Sigmoid colon (tissue), 7 donors: ENCODE results near the gene ACOT6. TPM values are rescaled to one million over a fixed set of nuclear protein-coding genes. Genes with fewer than 3 reads are reported as not detected.
"Not testable (repeated sequence)": the region's sequence is repeated elsewhere in the genome, so short reads cannot be mapped to it uniquely, and the experiment has no call there.

Experiments used
- DNase-seq: peaks from one replicate; pipeline ENCODE4 v3.0.0-alpha.2; 2019
- H3K27ac ChIP-seq, 4 donors: fragments of 200-600 bp; sonication (generic); one replicate each; pipeline ENCODE4 v1.5.1; 2016 to 2019; ENCODE audit warnings: mild to moderate bottlenecking in 1 of 4
- H3K27me3 ChIP-seq, 3 donors: fragments of 200-600 bp; sonication (generic); one replicate each; pipeline ENCODE4 v1.5.1; 2019; ENCODE audit warnings: mild to moderate bottlenecking in 1 of 3
- H3K36me3 ChIP-seq, 4 donors: fragments of 200-600 bp; sonication (generic); one replicate each; pipeline ENCODE4 v1.5.1; 2016 to 2019
- H3K4me1 ChIP-seq, 4 donors: fragments of 200-600 bp; sonication (generic); one replicate each; pipeline ENCODE4 v1.5.1; 2017 to 2019
- H3K4me3 ChIP-seq, 4 donors: fragments of 200-600 bp; sonication (generic); one replicate each; pipeline ENCODE4 v1.5.1; 2017 to 2019; ENCODE audit warnings: mild to moderate bottlenecking in 2 of 4, moderate library complexity in 1 of 4
- H3K9me3 ChIP-seq, 4 donors: fragments of 200-600 bp in 3 of 4; sonication (generic) in 3 of 4; one replicate each; pipeline versions ENCODE4 v1.5.1 to v1.6.1; 2013 to 2019
- CTCF ChIP-seq, 4 experiments: fragments of 450-650 bp in 3 of 4; fragments of 200-600 bp in 1 of 4; IDR thresholded peaks; one replicate each; pipeline ENCODE4 v1.5.1; 2016 to 2019; ENCODE audit warnings: antibody characterized with exemption in 4 of 4, mild to moderate bottlenecking in 3 of 4, moderate library complexity in 2 of 4
- EP300 ChIP-seq, 4 donors: sonication (generic); formaldehyde crosslinking; IDR thresholded peaks; one replicate each; pipeline ENCODE4 v1.6.1; 2017; ENCODE audit warnings: antibody characterized with exemption in 4 of 4
- POLR2A ChIP-seq, 2 donors: fragments of 450-650 bp; IDR thresholded peaks; one replicate each; pipeline ENCODE4 v1.6.1; 2016; ENCODE audit warnings: antibody characterized with exemption in 2 of 2, mild to moderate bottlenecking in 2 of 2, moderate library complexity in 2 of 2
- POLR2AphosphoS5 ChIP-seq, 4 donors: sonication (generic); formaldehyde crosslinking; IDR thresholded peaks; one replicate each; pipeline ENCODE4 v1.6.1; 2017; ENCODE audit warnings: antibody characterized with exemption in 4 of 4
- WGBS, 2 donors: extraction: QIAGEN DNeasy Blood & Tissue Kit; methylation state at CpG; one replicate each; pipeline ENCODE4 v1.1.7; 2013; 5-methylcytosine and 5-hydroxymethylcytosine counted together
- intact Hi-C: fragments of 100-400 bp; cut with DNase I; formaldehyde crosslinking; loops from one replicate; pipeline ENCODE4 v1.15.1; 2023
- polyA plus RNA-seq, 3 donors: library from polyadenylated mRNA; stranded (reverse); fragments of 200-250 nt; gene quantifications; one replicate each; pipeline ENCODE4 v1.2.3, GENCODE V29; 2013
- total RNA-seq, 4 donors: library from RNA; depleted of rRNA; stranded (reverse); fragments of >200 nt; gene quantifications; one replicate each; pipeline ENCODE4 v1.1.0, GENCODE V29; 2016
- donor health status: healthy with polysubstance abuse.
- donor health status: Bipolar disorder and iron deficiency.
- donor health status: healthy.

Gene ACOT6
- total and polyA plus RNA-seq, 7 donors = not detected

- Histone ChIP-seq H3K9me3 (no peaks in the 10 kb centered on the region), H3K36me3 (peaks cover 0 to 22% (median 0%) of the 10 kb centered on the region in 4 donors), H3K27ac (no peak overlapping the region), H3K4me1 (peaks cover 0 to 3% (median under 1%) of the 10 kb centered on the region in 4 donors), H3K4me3 (no peak overlapping the region), H3K27me3 (no peaks in the 10 kb centered on the region)
- intact Hi-C loops = no loop called here
- TF ChIP-seq POLR2A (IDR thresholded peaks at IDR 0.05) (no peak), POLR2AphosphoS5 (IDR thresholded peaks at IDR 0.05) (no peak), EP300 (IDR thresholded peaks at IDR 0.05) (no peak), CTCF (IDR thresholded peaks at IDR 0.05) (no peak)
- no peak for DNase-seq
Measured at GRCh38 chr14:73651005-73651404, 38.7 kb downstream of the ACOT6 start.

DNA sequence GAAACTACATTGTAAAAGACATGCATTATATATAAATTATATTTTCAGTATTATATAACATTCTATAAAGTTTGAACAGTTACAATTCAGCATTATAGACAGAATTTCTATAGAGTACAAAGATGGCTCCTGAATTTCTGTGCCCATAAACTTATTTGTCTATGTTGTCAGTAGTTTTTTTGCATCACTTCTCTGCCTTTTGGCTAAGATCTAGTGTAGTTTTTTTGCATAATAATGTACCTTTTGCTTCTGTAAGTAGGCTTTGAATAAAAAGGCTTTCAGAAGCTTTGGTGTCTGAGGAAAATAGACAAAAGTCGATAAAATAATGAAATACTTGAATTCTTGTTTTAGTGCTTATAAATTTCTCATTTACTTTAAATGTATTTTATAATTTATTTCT, 43.5 kb downstream of the ACOT6 start:
- Histone ChIP-seq H3K27ac (no peak overlapping the region), H3K4me1 (no peaks in the 10 kb centered on the region), H3K9me3 (no peaks in the 10 kb centered on the region), H3K36me3 (peaks cover 0 to 45% (median 0%) of the 10 kb centered on the region in 4 donors), H3K27me3 (no peaks in the 10 kb centered on the region), H3K4me3 (no peak overlapping the region)
- 96 to 97% methylated on average over 1 of the region's 1 CpG for WGBS, 2 donors
- intact Hi-C loops = no loop called here
- TF ChIP-seq EP300 (IDR thresholded peaks at IDR 0.05) (no peak), CTCF (IDR thresholded peaks at IDR 0.05) (no peak), POLR2A (IDR thresholded peaks at IDR 0.05) (no peak), POLR2AphosphoS5 (IDR thresholded peaks at IDR 0.05) (no peak)
- DNase-seq = no peak

- H3K4me1 ChIP-seq, H3K9me3 ChIP-seq, H3K27ac ChIP-seq, H3K4me3 ChIP-seq, intact Hi-C loops, H3K27me3 ChIP-seq, DNase-seq: not testable (repeated sequence)
- peaks cover 0 to 40% (median 0%) of the 10 kb centered on the region in 4 donors for H3K36me3 ChIP-seq
- whole genome bisulfite sequencing, 2 donors = 96% methylated on average over 11 of the region's 11 CpGs
Measured at GRCh38 chr14:73659202-73659601, 46.9 kb downstream of the ACOT6 start.

- peaks cover 0 to 43% (median 0%) of the 10 kb centered on the region in 4 donors for H3K36me3 ChIP-seq
Measured at GRCh38 chr14:73660511-73660910, 48.2 kb downstream of the ACOT6 start.

GRCh38 chr14:73661872-73662271, 49.6 kb downstream of the ACOT6 start:
- H3K27ac ChIP-seq = peak overlapping the region in 1 of 4 donors; percentile 30
- H3K4me3 ChIP-seq = no peak overlapping the region
- DNase-seq = no peak
- WGBS, 2 donors = 78 to 88% methylated on average over 2 of the region's 2 CpGs
- H3K9me3 ChIP-seq = no peaks in the 10 kb centered on the region
- no peak for TF ChIP-seq CTCF (IDR thresholded peaks at IDR 0.05)
- TF ChIP-seq EP300 (IDR thresholded peaks at IDR 0.05) = no peak
- no peak for TF ChIP-seq POLR2A (IDR thresholded peaks at IDR 0.05)
- TF ChIP-seq POLR2AphosphoS5 (IDR thresholded peaks at IDR 0.05) = no peak
- intact Hi-C loops = no loop called here
- H3K36me3 ChIP-seq = peaks cover 0 to 43% (median 0%) of the 10 kb centered on the region in 4 donors
- no peaks in the 10 kb centered on the region for H3K4me1 ChIP-seq
- H3K27me3 ChIP-seq = no peaks in the 10 kb centered on the region

More at GRCh38 chr14:73660511-73660910, 48.2 kb downstream of the ACOT6 start:
- Histone ChIP-seq H3K27me3 (no peaks in the 10 kb centered on the region), H3K4me1 (no peaks in the 10 kb centered on the region), H3K4me3 (no peak overlapping the region), H3K9me3 (no peaks in the 10 kb centered on the region), H3K27ac (no peak overlapping the region)
- 61 to 86% methylated on average over 2 of the region's 2 CpGs for WGBS, 2 donors
- intact Hi-C loops = no loop called here
- DNase-seq = no peak
- no peak for TF ChIP-seq POLR2AphosphoS5 (IDR thresholded peaks at IDR 0.05)
- no peak for TF ChIP-seq CTCF (IDR thresholded peaks at IDR 0.05)
- TF ChIP-seq POLR2A (IDR thresholded peaks at IDR 0.05) = no peak
- TF ChIP-seq EP300 (IDR thresholded peaks at IDR 0.05) = no peak
